ENCODE data around the gene CORO1C.
A peak's percentile ranks its signal among the peaks of the same experiment; 100 is the strongest.

GRCh38 chr12:108683906-108684556 lies 47.3 kb downstream of the CORO1C start:
- TF ChIP-seq CTCF (IDR thresholded peaks at IDR 0.05) (no peak), POLR2AphosphoS5 (IDR thresholded peaks at IDR 0.05) (peak in 1 of 2 donors; percentile 22)
